PC-9 (cell line): ENCODE data around the gene ENO2. TPM values are rescaled to one million over a fixed set of nuclear protein-coding genes. Genes with fewer than 3 reads are reported as not detected.

Experiments used
- BruUV-seq: library from RNA; stranded (reverse); fragments of 400-500 nt; replicated peaks from 2 replicates; lab custom pipeline; 2021; lab: Mats Ljungman, UMichigan
- CTCF ChIA-PET: fragments of 300-600 bp; sonication (Branson Sonifier 250); formaldehyde crosslinking; loops from one replicate; lab custom pipeline; 2022; ENCODE audit warnings: antibody characterized with exemption; lab: Charles Lee
- POLR2A ChIA-PET: fragments of 300-600 bp; sonication (Branson Sonifier 250); formaldehyde crosslinking; loops from one replicate; lab custom pipeline; 2022; ENCODE audit warnings: antibody characterized with exemption; ENCODE audit not compliant: unreplicated experiment; lab: Charles Lee
- DNase-seq, 2 experiments: peaks; one replicate each; pipeline versions ENCODE4 v3.0.0 to v3.0.0-alpha.2; 2015 to 2022; ENCODE audit warnings: mixed read lengths in 1 of 2
- H2AFZ ChIP-seq: fragments of 200-600 bp; sonication (generic); 2 replicates; pipeline ENCODE4 v1.8.1; 2017; ENCODE audit warnings: antibody characterized with exemption
- H3F3A ChIP-seq: fragments of 200-600 bp; sonication (generic); 2 replicates; pipeline ENCODE4 v1.8.1; 2017; ENCODE audit warnings: antibody characterized with exemption, mild to moderate bottlenecking, low read depth; ENCODE audit not compliant: insufficient read depth
- H3K27ac ChIP-seq: fragments of 200-600 bp; sonication (generic); 2 replicates; pipeline ENCODE4 v1.6.1; 2016; ENCODE audit warnings: mixed run types
- H3K27me3 ChIP-seq: fragments of 200-600 bp; sonication (generic); 2 replicates; pipeline ENCODE4 v1.6.1; 2016; ENCODE audit warnings: low read depth, mixed run types; ENCODE audit not compliant: insufficient read depth
- H3K36me3 ChIP-seq: fragments of 200-600 bp; sonication (generic); 2 replicates; pipeline ENCODE4 v1.6.1; 2016; ENCODE audit warnings: low read depth, mixed run types
- H3K4me1 ChIP-seq: fragments of 200-600 bp; sonication (generic); replicated peaks from 2 replicates; pipeline ENCODE4 v1.6.1; 2016; ENCODE audit warnings: mixed run types; ENCODE audit not compliant: insufficient read depth
- H3K4me2 ChIP-seq: fragments of 200-600 bp; sonication (generic); 2 replicates; pipeline ENCODE4 v1.6.1; 2017; ENCODE audit warnings: mixed run types
- H3K4me3 ChIP-seq: fragments of 200-600 bp; sonication (generic); 2 replicates; pipeline ENCODE4 v1.6.1; 2016; ENCODE audit warnings: mixed run types
- H3K79me2 ChIP-seq: fragments of 200-600 bp; sonication (generic); 2 replicates; pipeline ENCODE4 v1.6.1; 2017; ENCODE audit warnings: low read depth, mixed run types
- H3K9me2 ChIP-seq: fragments of 200-600 bp; sonication (generic); 2 replicates; pipeline ENCODE4 v1.8.1; 2017; ENCODE audit warnings: mild to moderate bottlenecking; ENCODE audit not compliant: insufficient read depth
- H3K9me3 ChIP-seq: fragments of 200-600 bp; sonication (generic); 2 replicates; pipeline ENCODE4 v1.8.1; 2016; ENCODE audit warnings: low read depth; ENCODE audit not compliant: insufficient read depth
- H4K20me1 ChIP-seq: fragments of 200-600 bp; sonication (generic); 2 replicates; pipeline ENCODE4 v1.8.1; 2017; ENCODE audit not compliant: insufficient read depth
- CTCF ChIP-seq: fragments of 200-600 bp; sonication (generic); conservative IDR thresholded peaks from 2 replicates; pipeline ENCODE4 v1.6.1; 2017; ENCODE audit warnings: mixed run types, antibody characterized with exemption, mild to moderate bottlenecking, moderate library complexity
- EZH2 ChIP-seq: fragments of 200-600 bp; sonication (generic); IDR thresholded peaks from 2 replicates; pipeline ENCODE4 v1.8.0; 2017; ENCODE audit warnings: antibody characterized with exemption, low read depth
- intact Hi-C: fragments of 100-400 bp; cut with micrococcal nuclease; formaldehyde crosslinking; loops from one replicate; pipeline ENCODE4 v1.10.0; 2022; ENCODE audit not compliant: unreplicated experiment
- total RNA-seq: library from RNA; stranded (reverse); gene quantifications from 2 replicates; pipeline ENCODE4 v1.2.3, GENCODE V29; 2021

ENO2 gene
- total RNA-seq, 1 experiment from 2014 or later: 38.8 TPM

GRCh38 chr12:6953442-6954315, 39.3 kb downstream of the ENO2 start:
- CTCF ChIA-PET: no interaction called here
- Histone ChIP-seq H2AFZ (no peak overlapping the region), H3K79me2 (no peaks in the 10 kb centered on the region), H3K4me1 (no peaks in the 10 kb centered on the region), H3K4me2 (no peak overlapping the region), H3K9me3 (no peaks in the 10 kb centered on the region), H3K36me3 (no peaks in the 10 kb centered on the region), H3K4me3 (no peak overlapping the region), H3K9me2 (no peaks in the 10 kb centered on the region), H4K20me1 (no peaks in the 10 kb centered on the region), H3K27me3 (no peaks in the 10 kb centered on the region), H3F3A (0 out of 2 replicates have a peak, but pooled peaks cover 5% of the 10 kb centered on the region), H3K27ac (no peak overlapping the region)
- no peak for DNase-seq
- POLR2A ChIA-PET: no interaction called here
- no TSS peak for BruUV-seq
- intact Hi-C loops: no loop called here
- TF ChIP-seq CTCF: no peak
- no peak for TF ChIP-seq EZH2

GRCh38 chr12:6954316-6955107, 40.1 kb downstream of the ENO2 start:
- Histone ChIP-seq H4K20me1 (no peaks in the 10 kb centered on the region), H3K4me1 (no peaks in the 10 kb centered on the region), H3K9me2 (no peaks in the 10 kb centered on the region), H3K27ac (no peak overlapping the region), H3K36me3 (no peaks in the 10 kb centered on the region), H2AFZ (no peak overlapping the region), H3K4me2 (no peak overlapping the region), H3K79me2 (no peaks in the 10 kb centered on the region), H3K4me3 (no peak overlapping the region), H3K27me3 (no peaks in the 10 kb centered on the region), H3F3A (no peaks in the 10 kb centered on the region), H3K9me3 (no peaks in the 10 kb centered on the region)
- CTCF ChIA-PET: no interaction called here
- BruUV-seq: no TSS peak
- intact Hi-C loops: no loop called here
- DNase-seq: no peak
- TF ChIP-seq EZH2: no peak
- TF ChIP-seq CTCF: no peak
- POLR2A ChIA-PET: no interaction called here

GRCh38 chr12:6955108-6956020, 41.0 kb downstream of the ENO2 start:
- H3K9me3 ChIP-seq: no peaks in the 10 kb centered on the region
- no peaks in the 10 kb centered on the region for H3K9me2 ChIP-seq
- no peaks in the 10 kb centered on the region for H3K79me2 ChIP-seq
- no peak overlapping the region for H3K4me3 ChIP-seq
- CTCF ChIA-PET: no interaction called here
- BruUV-seq: no TSS peak
- no peaks in the 10 kb centered on the region for H3K36me3 ChIP-seq
- no peaks in the 10 kb centered on the region for H3K27me3 ChIP-seq
- intact Hi-C loops: no loop called here
- no peaks in the 10 kb centered on the region for H4K20me1 ChIP-seq
- peaks cover 2% of the 10 kb centered on the region; the same call in 1 of the 2 replicates for H3F3A ChIP-seq
- TF ChIP-seq EZH2 (no peak), CTCF (no peak)
- no peak overlapping the region for H3K27ac ChIP-seq
- POLR2A ChIA-PET: no interaction called here
- H3K4me2 ChIP-seq: no peak overlapping the region
- no peak overlapping the region for H2AFZ ChIP-seq
- H3K4me1 ChIP-seq: peaks cover 6% of the 10 kb centered on the region
- no peak for DNase-seq
